Stimulated activated CD4-positive, alpha-beta T cell treated with anti-CD3 and anti-CD28 coated beads, TNF-alpha, amount 100 ng/mL, for 48 hours (primary cell): ENCODE results near the gene CELF5.

Source experiments
- DNase-seq, 3 donors: peaks; one replicate each; pipeline ENCODE4 v3.0.0-alpha.2; 2020; ENCODE audit warnings: low read depth in 3 of 3

The CELF5 gene

DNA sequence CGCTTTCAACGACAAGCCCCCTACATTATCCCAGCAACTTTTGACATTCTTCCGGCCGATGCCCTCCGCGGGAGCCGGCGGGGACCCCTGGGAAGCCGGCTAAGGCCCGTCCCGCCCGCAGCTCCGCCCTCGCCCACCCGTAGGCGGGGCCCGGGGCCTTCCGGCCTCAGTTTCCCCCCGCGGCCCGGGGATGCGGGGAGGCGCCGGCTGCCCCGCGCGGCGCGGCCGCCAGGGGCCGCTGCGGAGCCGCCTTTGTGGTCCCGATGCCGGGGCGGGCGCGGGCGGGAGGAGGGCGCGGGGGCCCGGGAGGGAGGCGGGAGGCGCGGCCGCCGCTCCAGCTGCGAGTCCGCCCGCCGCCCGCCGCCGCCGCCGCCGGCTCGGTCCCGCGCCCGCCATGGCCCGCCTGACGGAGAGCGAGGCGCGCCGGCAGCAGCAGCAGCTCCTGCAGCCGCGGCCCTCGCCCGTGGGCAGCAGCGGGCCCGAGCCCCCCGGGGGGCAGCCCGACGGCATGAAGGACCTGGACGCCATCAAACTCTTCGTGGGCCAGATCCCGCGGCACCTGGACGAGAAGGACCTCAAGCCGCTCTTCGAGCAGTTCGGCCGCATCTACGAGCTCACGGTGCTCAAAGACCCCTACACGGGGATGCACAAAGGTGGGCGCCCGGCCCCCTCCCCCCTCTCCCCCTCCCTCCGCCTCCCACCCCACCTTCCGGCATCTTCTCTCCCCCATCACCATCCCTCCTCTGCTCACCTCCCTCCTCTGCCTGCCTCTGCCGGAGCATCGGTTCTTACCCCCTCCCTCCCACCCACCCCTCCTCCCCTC lies at the start of gene CELF5:
Gene CELF5 (plus strand): TSS at position 316 of the 823 bp plus-strand sequence. CDS start 79 bp downstream, at position 395.
- DNase-seq: peak in 2 of 3 donors; percentile 23 to 43

DNA sequence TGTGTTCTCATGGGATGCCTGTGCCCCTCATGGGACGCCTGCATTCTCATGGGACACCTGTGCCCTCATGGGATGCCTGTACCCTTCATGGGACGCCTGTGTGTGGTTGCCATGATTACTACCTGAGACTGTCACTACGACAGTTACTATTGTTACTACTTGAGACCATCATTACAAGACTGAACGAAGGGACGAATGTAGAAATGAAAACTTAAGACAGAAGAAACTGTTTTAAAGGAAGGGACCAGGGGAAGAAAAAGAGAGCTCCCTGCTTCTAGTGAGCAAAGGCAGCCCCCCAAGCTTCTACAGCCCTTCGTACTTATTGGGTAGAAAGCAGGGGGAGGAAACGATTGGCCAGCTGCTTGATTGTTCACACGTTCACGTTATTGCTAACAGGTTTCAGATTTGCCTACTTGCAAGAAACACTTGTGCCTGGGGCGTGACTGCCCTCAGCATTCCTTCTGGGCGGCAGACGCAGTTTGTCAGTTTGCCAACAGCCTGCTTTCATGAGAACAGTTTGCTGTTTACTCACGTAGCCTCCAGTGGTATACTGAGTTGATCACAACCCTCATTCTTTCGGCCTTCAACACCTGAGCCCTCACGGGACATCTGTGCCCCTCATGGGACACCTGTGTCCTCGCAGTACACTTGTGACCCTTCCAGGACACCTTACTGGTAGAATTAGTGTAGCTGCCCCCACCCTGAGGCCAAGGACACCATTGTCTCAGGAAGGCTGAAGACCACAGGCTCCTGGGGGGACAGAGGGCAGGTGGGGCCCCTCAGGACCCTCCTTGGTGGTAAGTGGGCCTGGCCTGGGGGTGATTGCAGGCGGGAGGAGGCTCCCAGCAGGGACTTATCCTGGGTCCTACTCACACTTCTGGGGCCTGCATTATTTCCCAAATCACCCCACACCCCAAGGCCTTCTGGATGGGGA lies 48.4 kb upstream of the CELF5 start:
- no peak for DNase-seq

DNA sequence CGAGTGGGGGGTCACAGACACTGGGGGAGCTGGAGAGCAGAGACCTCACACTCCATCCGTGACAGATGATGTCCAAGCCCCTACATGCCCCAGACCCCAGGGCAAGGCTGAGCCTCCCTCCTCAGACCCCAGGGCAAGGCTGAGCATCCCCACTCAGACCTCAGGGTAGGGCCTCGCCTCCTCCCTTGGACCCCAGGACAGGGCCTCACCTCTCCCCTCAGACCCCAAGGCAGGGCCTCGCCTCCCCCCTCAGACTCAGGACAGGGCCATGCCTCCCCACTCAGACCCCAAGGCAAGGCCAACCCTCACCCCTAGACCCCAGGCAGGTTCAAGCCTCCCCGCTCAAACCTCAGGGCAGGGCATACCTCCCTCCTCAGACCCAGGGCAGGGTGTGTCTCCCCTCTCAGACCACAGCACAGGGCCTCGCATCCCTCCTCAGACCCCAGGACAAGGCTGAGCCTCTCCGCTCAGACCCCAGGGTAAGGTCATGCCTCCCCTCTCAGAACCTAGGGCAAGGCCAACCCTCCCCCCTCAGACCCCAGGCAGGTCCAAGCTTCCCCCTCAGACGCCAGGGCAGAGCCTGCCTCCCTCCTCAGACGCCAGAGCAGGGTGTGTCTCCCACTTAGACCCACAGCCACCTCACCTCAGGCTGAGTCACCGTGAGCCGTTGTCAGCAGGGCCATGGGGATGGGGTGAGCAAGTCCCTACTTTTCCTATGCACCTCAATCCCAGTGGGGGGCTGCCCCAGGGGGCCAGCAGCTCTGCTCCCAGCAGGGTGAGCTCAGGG lies 47.6 kb upstream of the CELF5 start:
- peak in 2 of 3 donors; percentile 53 to 67 for DNase-seq

DNA sequence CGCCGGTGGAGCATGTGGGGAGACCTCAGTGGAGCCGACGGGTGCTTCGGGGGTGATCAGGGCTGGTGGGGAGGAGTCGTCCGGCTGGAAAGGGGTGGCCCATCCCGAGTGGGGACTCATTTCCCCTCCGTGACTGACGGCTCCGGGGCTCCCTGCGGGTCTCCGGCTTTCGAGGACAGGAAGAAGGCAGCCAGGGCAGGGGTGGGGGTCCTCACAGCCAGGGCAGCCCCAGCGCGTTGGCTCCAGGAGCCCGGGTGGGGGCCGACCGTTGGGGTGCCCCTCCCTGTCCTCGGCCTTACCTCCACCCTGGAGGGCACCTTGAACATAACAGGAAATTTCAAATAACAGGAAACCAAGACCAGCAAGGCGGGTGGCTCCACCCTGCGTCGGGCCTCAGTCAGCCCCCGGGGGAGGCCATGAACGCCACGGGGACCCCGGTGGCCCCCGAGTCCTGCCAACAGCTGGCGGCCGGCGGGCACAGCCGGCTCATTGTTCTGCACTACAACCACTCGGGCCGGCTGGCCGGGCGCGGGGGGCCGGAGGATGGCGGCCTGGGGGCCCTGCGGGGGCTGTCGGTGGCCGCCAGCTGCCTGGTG lies 46.0 kb upstream of the CELF5 start, which contains the start of gene S1PR4:
Gene S1PR4 (plus strand): TSS at position 393 of the 596 bp plus-strand sequence. CDS start 24 bp downstream, at position 417.
- DNase-seq: peak in 2 of 3 donors; percentile 44 to 57

DNA sequence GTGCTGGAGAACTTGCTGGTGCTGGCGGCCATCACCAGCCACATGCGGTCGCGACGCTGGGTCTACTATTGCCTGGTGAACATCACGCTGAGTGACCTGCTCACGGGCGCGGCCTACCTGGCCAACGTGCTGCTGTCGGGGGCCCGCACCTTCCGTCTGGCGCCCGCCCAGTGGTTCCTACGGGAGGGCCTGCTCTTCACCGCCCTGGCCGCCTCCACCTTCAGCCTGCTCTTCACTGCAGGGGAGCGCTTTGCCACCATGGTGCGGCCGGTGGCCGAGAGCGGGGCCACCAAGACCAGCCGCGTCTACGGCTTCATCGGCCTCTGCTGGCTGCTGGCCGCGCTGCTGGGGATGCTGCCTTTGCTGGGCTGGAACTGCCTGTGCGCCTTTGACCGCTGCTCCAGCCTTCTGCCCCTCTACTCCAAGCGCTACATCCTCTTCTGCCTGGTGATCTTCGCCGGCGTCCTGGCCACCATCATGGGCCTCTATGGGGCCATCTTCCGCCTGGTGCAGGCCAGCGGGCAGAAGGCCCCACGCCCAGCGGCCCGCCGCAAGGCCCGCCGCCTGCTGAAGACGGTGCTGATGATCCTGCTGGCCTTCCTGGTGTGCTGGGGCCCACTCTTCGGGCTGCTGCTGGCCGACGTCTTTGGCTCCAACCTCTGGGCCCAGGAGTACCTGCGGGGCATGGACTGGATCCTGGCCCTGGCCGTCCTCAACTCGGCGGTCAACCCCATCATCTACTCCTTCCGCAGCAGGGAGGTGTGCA lies 45.3 kb upstream of the CELF5 start:
- no peak for DNase-seq

DNA sequence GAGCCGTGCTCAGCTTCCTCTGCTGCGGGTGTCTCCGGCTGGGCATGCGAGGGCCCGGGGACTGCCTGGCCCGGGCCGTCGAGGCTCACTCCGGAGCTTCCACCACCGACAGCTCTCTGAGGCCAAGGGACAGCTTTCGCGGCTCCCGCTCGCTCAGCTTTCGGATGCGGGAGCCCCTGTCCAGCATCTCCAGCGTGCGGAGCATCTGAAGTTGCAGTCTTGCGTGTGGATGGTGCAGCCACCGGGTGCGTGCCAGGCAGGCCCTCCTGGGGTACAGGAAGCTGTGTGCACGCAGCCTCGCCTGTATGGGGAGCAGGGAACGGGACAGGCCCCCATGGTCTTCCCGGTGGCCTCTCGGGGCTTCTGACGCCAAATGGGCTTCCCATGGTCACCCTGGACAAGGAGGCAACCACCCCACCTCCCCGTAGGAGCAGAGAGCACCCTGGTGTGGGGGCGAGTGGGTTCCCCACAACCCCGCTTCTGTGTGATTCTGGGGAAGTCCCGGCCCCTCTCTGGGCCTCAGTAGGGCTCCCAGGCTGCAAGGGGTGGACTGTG lies 44.6 kb upstream of the CELF5 start:
- DNase-seq: peak in 2 of 3 donors; percentile 18 to 28

DNA sequence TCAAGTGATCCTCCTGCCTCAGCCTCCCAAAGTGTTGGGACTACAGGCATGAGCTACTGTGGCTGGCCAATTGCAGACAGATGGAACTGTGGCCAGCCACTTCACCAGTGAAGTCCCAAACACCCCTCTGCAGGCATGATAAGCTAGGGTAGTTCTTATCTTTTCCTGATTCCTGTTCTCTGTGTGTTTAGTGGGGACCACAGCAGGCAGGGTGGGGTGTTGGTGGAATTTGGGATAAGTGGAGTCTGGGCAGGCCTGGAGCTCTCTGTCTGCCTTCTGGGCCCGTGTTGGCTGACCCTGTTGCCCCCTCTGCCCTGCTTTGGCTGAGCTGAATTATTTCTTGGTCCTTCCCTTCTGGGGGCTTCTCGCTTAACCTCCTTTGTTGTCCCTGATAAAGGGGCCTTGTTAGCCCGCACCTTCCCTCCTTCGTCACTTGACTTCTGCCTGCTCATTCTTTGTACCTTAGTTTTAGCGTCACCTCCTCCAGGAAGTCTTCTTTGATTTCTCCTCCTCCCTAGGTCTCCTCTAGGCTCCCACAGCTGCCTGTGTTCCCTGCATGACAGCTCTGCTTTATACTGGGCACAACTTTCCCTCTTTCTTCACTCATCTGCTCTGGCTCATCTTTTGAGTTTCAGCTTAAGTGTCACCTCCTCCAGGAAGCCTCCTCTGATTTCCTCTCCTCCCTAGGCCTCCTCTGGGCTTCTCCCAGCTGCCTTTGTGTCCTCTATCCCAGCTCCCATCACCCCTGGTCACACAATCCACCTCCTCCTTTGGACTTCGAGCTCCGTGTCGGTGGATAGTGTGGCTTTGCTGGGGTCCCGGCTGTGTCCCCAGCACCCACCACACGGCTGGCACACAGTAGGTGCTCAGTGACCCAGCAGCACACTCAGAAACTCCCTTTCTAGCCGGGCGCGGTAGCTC lies 40.5 kb upstream of the CELF5 start:
- DNase-seq: no peak

DNA sequence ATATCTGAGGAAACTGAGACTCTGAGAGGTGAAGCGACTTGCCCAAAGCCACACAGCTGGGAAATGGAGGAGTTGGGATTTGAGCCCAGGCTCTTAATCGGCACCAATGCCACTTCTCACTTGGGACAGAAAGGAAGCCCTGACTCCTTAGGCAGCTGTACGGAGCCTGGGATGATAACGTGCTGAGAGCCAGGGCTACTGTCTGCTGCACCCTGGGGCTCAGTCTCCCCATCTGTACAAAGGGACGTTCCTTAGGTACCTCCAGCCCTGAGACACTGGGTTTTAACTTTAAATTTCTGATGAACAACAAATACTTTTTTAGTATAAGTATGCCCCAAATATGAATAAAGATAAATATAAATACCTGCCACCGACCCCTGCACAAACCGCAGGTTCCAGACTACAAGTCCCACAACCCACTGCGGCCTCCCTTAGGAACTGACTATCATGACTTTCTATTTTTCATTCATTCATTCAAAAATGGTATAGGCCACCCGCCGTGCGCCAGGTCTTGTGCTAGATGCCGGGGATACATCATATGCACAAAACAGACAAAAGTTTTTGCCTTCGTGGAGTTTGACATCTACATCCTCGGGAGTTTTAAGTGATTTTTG lies 39.5 kb upstream of the CELF5 start:
- peak in 2 of 3 donors; percentile 38 to 62 for DNase-seq

DNA sequence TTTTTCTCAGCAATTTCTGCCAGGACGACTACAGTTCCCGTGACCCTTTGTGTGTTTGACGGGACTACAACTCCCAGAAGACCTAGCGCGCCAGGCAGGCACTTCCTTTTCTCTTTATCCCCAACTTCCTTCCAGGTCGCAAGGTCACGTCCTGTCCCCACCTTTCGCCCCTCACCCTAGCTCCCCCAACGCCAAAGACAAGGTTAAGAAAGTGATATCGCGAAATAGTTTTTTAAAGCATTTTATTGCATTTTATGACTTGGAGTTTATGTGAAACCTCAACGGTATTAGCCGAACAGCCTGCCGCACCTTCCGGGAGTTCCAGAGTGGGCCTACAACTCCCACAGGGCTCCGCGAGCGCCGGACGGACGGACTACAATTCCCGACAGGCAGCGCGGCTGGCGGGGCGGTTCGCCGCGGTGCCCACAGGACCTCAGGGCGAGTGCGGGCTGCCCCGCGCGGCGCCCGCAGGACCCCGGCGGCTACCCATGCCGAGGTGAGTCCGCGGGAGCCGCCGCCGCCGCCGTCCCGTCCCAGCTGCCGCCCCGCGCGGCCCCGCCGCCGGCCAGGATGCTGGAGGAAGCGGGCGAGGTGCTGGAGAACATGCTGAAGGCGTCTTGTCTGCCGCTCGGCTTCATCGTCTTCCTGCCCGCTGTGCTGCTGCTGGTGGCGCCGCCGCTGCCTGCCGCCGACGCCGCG lies 38.9 kb upstream of the CELF5 start, which contains the start of gene NCLN:
Gene NCLN (plus strand): TSS at position 470 of the 699 bp plus-strand sequence. CDS start 101 bp downstream, at position 571.
- DNase-seq: peak; percentile 86 to 90 (median 86)

DNA sequence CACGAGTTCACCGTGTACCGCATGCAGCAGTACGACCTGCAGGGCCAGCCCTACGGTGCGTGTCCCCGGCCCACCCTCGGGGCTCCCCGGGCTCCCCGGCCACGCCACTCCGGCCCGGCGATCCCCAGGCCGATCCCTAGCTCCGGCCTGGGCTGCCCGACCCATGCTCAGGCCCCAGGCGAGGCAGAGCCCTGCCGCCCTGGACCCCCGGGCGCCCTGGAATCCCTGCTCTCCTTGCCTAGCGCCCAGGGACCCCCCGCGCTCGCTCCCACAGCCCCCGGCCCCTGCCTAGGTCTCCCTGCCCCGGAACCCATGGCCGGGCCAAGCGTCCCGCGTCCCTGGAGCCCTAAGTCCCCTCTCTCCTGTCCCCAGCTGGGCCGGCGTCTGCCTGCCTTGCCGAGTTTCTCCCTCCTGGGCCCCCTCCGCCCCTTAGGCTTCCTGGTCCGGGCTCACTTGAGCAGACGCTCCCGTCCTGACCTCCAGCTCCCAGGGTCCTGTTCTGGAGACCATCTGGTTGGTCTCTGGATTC lies 38.2 kb upstream of the CELF5 start:
- DNase-seq: no peak

DNA sequence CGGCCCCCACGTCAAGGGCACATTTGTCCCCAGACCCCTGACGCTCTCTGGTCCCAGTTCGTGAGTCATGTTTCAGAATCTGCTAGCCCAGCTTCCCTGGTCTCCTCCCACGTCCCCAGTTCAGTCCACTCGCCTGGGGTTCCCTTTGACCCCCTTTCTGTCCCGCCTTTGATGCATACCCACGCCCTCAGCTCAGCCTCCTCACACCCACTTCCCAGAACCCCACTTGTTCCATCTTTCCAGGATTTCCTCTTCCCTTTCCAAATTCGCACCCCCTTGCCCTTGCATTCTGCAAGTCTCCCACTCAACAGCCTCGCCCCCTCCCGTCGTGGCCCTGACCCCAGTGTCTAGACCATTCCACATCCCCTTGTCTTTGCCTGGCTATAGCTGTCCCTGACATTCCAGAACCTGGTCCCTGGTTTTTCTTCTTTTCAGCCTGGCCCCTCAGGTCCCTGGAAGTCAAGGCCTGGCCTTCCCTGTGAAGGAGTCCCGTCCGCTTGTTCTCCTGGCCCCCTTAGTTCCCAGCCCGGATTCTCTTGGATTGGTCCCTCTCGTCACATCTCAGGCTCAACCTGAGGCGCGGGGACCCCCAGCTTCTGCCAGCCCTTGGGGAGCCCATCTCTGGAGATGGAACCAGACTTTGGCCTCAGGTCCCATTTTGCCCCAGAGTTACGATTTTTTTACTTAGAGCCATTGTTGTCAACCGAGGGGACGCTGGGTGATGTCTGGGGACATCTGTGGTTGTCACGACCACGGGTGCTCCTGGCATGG lies 37.4 kb upstream of the CELF5 start:
- DNase-seq: no peak

DNA sequence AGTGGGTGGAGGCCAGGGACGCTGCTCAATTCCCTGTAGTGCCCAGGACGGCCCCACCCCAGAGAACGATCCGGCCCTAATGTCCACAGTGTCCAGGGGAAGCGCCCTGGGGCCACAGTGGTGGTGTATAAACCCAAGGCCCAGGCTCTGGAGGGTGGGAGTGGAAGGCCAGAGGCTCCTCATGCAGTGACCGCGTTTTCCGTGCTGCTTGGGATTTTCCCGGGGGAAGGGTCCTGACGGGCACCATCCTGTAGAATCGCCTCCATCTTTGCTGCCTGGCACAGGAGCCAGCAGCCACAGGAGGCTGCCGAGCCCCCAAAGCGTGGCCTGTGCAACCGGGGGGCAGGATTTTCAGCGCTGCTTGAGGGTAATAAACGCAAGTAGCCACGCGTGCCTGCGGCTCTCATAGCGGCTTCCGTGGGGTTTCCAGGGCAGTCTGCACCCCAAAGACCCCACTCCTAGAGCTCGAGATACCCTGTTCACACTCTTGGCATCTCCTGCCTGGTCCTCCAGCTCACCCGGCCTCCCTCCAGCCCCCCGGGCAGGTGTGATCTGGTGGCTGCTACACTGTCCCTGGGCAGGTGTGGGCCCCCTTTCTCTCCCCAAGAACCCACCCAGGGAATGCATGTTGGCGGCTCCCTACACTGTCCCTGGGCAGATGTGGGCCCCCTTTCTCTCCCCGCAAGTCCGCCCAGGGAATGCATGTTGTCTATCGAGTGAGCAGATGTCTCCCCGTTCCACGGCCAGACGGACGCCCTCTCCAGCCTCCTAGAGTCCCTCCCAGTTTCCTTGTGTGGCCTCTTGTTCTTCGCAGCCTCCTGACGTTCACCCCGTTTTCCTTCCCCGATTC lies 36.6 kb upstream of the CELF5 start:
- DNase-seq: no peak

DNA sequence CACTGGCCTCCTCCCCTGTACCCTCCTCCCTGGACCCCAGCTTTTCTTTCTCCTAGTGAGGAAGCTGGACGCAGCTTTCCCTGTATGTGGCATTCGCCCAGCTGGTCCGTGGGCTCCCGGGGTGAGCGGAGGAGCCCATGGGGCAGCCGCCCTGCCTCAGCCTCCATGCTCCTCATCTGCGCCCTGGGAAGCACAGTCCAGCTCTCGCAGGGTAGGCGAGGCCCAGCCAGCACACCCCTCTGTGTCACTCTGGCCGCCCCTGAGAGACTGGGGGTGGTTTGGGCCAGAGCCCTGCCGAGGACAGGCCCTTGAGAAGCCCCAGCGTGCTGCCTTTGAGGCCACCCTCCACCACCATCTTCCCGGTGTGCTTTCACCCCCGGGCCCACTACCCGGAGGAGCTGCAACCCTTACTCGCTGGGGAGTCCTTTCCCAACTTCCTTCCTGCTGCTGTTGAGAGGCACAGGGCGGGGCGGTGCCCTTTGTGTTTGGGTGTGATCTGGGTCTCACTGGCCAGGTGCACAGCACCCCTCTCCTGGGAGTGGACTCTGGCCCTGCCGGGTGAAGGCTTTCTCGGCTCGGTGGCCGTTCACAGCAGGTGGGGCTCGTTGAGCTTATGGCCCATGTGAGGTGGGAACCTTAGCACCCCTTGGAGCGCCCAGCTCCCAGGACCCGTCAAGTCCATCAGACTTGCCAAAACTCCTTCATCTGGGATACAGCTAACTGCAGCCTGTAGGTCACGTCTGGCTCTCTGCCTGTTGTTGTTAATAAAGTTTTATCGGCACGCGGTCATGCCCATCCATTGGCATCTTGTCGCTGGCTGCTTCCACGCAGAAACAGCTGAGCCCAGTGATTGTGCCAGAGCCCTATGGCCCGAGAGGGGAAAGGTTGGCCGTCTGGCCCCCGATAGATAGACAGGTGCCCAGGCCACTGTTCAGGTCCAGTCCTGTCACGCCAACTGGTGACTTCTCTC lies 35.5 kb upstream of the CELF5 start:
- DNase-seq: no peak

DNA sequence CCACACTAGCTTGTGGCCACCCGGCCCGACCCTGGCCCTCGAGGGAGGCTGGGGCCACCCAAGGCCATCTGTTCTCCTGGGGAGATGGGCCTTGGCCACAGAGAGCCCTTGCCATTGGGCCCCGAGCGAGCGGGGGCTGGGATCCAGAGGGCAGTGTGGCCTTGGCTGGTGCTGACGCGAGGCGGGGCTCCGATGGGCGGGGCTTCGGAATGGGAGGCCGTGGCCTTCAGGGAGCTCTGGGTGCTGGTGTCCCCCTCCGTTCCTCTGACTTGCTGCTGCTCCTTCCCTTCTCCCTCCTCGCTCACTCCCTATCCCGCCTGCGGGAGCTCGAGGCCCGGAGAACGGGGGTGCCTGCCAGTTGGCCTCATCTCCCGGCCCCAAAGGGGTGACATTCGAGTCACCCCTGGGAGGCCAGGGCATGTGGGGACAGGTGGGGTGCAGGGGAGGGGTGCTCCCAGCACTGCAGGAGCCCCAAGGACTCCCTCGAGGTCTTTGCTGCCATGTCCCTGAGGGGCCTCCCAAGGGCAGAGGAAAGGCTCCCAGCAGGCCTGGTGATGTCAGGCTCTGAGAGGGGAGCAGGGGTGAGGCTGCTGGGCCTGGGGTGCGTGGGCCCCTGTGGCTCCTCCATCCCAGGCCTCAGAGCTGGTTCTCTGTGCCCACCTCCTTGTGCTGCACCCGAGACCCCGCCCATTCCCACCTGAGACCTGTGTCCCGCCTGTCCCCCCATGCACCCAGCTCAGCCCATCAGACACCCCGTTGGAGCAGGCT lies 34.6 kb upstream of the CELF5 start:
- no peak for DNase-seq
